ENCODE measurements around the gene SHH. TPM values are rescaled to one million over a fixed set of nuclear protein-coding genes. Genes with fewer than 3 reads are reported as not detected.

Gene SHH
- total RNA-seq, 1 donor from 2014 or later: 28.3 TPM

- no peak for DNase-seq (ENCODE audit: extremely low spot score, unreplicated experiment)
- H3K4me1 Mint-ChIP-seq (ENCODE audit: unreplicated experiment): peaks cover 35% of the 10 kb centered on the region
- H3K4me3 Mint-ChIP-seq: no peak overlapping the region
- no peaks in the 10 kb centered on the region for H3K9me3 Mint-ChIP-seq
- no peak for TF ChIP-seq CTCF (conservative IDR thresholded peaks at IDR 0.05)
- H3K27ac Mint-ChIP-seq: no peak overlapping the region
- H3K27me3 Mint-ChIP-seq: no peaks in the 10 kb centered on the region
- H3K36me3 Mint-ChIP-seq: peaks cover 43% of the 10 kb centered on the region
Observed at GRCh38 chr7:155758348-155758747, 53.9 kb downstream of the SHH start.

GRCh38 chr7:155756322-155756721, 55.9 kb downstream of the SHH start:
- Mint-ChIP-seq H3K27ac (no peak overlapping the region), H3K27me3 (no peaks in the 10 kb centered on the region), H3K9me3 (no peaks in the 10 kb centered on the region), H3K4me3 (no peak overlapping the region), H3K4me1 (ENCODE audit: unreplicated experiment) (peaks cover 33% of the 10 kb centered on the region), H3K36me3 (peaks cover 44% of the 10 kb centered on the region)
- DNase-seq (ENCODE audit: extremely low spot score, unreplicated experiment): no peak
- TF ChIP-seq CTCF (conservative IDR thresholded peaks at IDR 0.05): no peak

- Mint-ChIP-seq H3K4me1 (ENCODE audit: unreplicated experiment) (peaks cover 34% of the 10 kb centered on the region), H3K27ac (peak overlapping the region; percentile 76), H3K36me3 (peaks cover 34% of the 10 kb centered on the region), H3K27me3 (no peaks in the 10 kb centered on the region), H3K4me3 (no peak overlapping the region), H3K9me3 (no peaks in the 10 kb centered on the region)
- DNase-seq (ENCODE audit: extremely low spot score, unreplicated experiment): no peak
- TF ChIP-seq CTCF (conservative IDR thresholded peaks at IDR 0.05): no peak
Observed at GRCh38 chr7:155755026-155755425, 57.2 kb downstream of the SHH start.

- Mint-ChIP-seq H3K27me3 (no peaks in the 10 kb centered on the region), H3K27ac (peak overlapping the region; percentile 76), H3K9me3 (no peaks in the 10 kb centered on the region), H3K4me3 (no peak overlapping the region), H3K36me3 (peaks cover 34% of the 10 kb centered on the region), H3K4me1 (ENCODE audit: unreplicated experiment) (peaks cover 37% of the 10 kb centered on the region)
- DNase-seq (ENCODE audit: extremely low spot score, unreplicated experiment): no peak
- TF ChIP-seq CTCF (conservative IDR thresholded peaks at IDR 0.05): no peak
Observed at GRCh38 chr7:155754165-155754564, 58.1 kb downstream of the SHH start.

- DNase-seq (ENCODE audit: extremely low spot score, unreplicated experiment): no peak
- H3K4me1 Mint-ChIP-seq (ENCODE audit: unreplicated experiment): peaks cover 37% of the 10 kb centered on the region
- no peaks in the 10 kb centered on the region for H3K27me3 Mint-ChIP-seq
- TF ChIP-seq CTCF (conservative IDR thresholded peaks at IDR 0.05): no peak
- peak overlapping the region; percentile 38 for H3K27ac Mint-ChIP-seq
- peaks cover 33% of the 10 kb centered on the region for H3K36me3 Mint-ChIP-seq
- no peaks in the 10 kb centered on the region for H3K9me3 Mint-ChIP-seq
- no peak overlapping the region for H3K4me3 Mint-ChIP-seq
Observed at GRCh38 chr7:155753446-155753965, 58.8 kb downstream of the SHH start.

All from type B pancreatic cell (in vitro differentiated cells).